Uterus (tissue), 4 donors: ENCODE results near the gene CAMP. TPM values are rescaled to one million over a fixed set of nuclear protein-coding genes. Genes with fewer than 3 reads are reported as not detected.

ENCODE experiments used
- DNase-seq, 2 donors: peaks; one replicate each; pipeline ENCODE4 v3.0.0-alpha.2; 2019 to 2020
- H3K27ac ChIP-seq, 2 donors: fragments of 200-600 bp; sonication (generic); 1 replicate in 1 of 2; 2 replicates in 1 of 2; pipeline ENCODE4 v1.5.1; 2016 to 2018
- H3K27me3 ChIP-seq, 2 donors: fragments of 200-600 bp; sonication (generic); one replicate each; pipeline ENCODE4 v1.5.1; 2018 to 2019; ENCODE audit warnings: control low read depth in 1 of 2
- H3K36me3 ChIP-seq, 2 donors: fragments of 200-600 bp; sonication (generic); one replicate each; pipeline ENCODE4 v1.5.1; 2019; ENCODE audit warnings: control low read depth in 1 of 2
- H3K4me1 ChIP-seq, 2 donors: fragments of 200-600 bp; sonication (generic); one replicate each; pipeline ENCODE4 v1.5.1; 2018 to 2019; ENCODE audit warnings: control low read depth in 1 of 2
- H3K4me3 ChIP-seq, 2 donors: fragments of 200-600 bp; sonication (generic); 1 replicate in 1 of 2; 2 replicates in 1 of 2; pipeline ENCODE4 v1.5.1; 2018 to 2019; ENCODE audit warnings: mild to moderate bottlenecking in 1 of 2
- H3K9me3 ChIP-seq, 2 donors: fragments of 200-600 bp; sonication (generic); one replicate each; pipeline ENCODE4 v1.5.1; 2019; ENCODE audit warnings: control low read depth in 1 of 2
- POLR2A ChIP-seq, 2 donors: fragments of 450-650 bp; IDR thresholded peaks; one replicate each; pipeline ENCODE4 v1.6.1; 2016; ENCODE audit warnings: antibody characterized with exemption in 2 of 2, mild to moderate bottlenecking in 1 of 2, moderate library complexity in 1 of 2
- intact Hi-C: fragments of 100-400 bp; cut with DNase I; formaldehyde crosslinking; loops from one replicate; pipeline ENCODE4 v1.15.1; 2023; ENCODE audit warnings: low total_unique reads
- total RNA-seq, 4 donors: library from RNA; depleted of rRNA in 3 of 4; stranded (reverse); fragments of >200 nt in 3 of 4; gene quantifications; one replicate each; pipeline versions ENCODE4 v1.1.0 to v1.2.4, GENCODE V29; 2014 to 2023
- TF ChIP-seq, protein P1 (sequence below), 4 experiments: fragments of 200-600 bp in 2 of 4; fragments of 450-650 bp in 2 of 4; sonication (generic) in 2 of 4; IDR thresholded peaks; one replicate each; pipeline ENCODE4 v1.5.1; 2016 to 2019; ENCODE audit warnings: antibody characterized with exemption in 4 of 4, mild to moderate bottlenecking in 2 of 4, moderate library complexity in 1 of 4
- donor health status: DM: yes; HTN: yes; CAD: no.

CAMP gene
- 1 to 10 TPM in 1 of 4 donors, not detected in 3; 3.1 TPM for total RNA-seq

GRCh38 chr3:48222616-48223513 is at the start of gene CAMP:
Gene CAMP, plus strand, starts transcription at chr3:48223495. Its CDS starts 17 bp downstream, at chr3:48223512.
- DNase-seq, result peak in 1 of 2 donors; percentile 25
- Histone ChIP-seq H3K36me3 (no peaks in the 10 kb centered on the region), H3K9me3 (no peaks in the 10 kb centered on the region), H3K27me3 (no peaks in the 10 kb centered on the region), H3K4me1 (no peaks in the 10 kb centered on the region), H3K4me3 (no peak within 1 kb of the TSS), H3K27ac (no peak within 1 kb of the TSS)
- no peak for TF ChIP-seq POLR2A (IDR thresholded peaks at IDR 0.05)
- TF ChIP-seq, protein P1, sequence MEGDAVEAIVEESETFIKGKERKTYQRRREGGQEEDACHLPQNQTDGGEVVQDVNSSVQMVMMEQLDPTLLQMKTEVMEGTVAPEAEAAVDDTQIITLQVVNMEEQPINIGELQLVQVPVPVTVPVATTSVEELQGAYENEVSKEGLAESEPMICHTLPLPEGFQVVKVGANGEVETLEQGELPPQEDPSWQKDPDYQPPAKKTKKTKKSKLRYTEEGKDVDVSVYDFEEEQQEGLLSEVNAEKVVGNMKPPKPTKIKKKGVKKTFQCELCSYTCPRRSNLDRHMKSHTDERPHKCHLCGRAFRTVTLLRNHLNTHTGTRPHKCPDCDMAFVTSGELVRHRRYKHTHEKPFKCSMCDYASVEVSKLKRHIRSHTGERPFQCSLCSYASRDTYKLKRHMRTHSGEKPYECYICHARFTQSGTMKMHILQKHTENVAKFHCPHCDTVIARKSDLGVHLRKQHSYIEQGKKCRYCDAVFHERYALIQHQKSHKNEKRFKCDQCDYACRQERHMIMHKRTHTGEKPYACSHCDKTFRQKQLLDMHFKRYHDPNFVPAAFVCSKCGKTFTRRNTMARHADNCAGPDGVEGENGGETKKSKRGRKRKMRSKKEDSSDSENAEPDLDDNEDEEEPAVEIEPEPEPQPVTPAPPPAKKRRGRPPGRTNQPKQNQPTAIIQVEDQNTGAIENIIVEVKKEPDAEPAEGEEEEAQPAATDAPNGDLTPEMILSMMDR (IDR thresholded peaks at IDR 0.05), result no peak
- intact Hi-C loops, result no loop called here

GRCh38 chr3:48178072-48178471 is 45.2 kb upstream of the CAMP start:
- Histone ChIP-seq H3K4me1 (no peaks in the 10 kb centered on the region), H3K36me3 (no peaks in the 10 kb centered on the region), H3K4me3 (no peak overlapping the region), H3K27me3 (no peaks in the 10 kb centered on the region), H3K9me3 (no peaks in the 10 kb centered on the region), H3K27ac (no peak overlapping the region)
- intact Hi-C loops, result no loop called here
- no peak for DNase-seq
- TF ChIP-seq, protein P1 (IDR thresholded peaks at IDR 0.05), result no peak
- no peak for TF ChIP-seq POLR2A (IDR thresholded peaks at IDR 0.05)

DNA sequence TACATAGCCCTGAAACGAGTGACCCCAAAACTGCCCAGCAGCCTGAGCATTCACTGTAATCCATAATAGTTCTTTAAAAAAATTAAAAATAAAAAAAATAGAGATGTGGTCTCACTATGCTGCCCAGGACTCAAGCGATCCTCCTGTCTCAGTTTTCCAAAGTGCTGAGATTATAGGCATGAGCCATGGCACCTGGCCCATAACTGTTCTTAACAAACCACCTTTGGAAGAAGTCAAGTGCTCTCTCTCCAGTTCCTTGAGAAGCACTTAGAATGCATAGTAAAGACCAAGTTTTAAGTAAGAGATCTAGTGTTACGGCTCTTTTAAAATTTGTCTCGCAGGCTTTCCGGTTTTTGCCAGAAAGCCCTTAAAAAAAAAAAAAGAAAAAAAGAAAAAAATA is 43.3 kb upstream of the CAMP start:
- Histone ChIP-seq H3K4me1 (no peaks in the 10 kb centered on the region), H3K4me3 (no peak overlapping the region), H3K9me3 (no peaks in the 10 kb centered on the region), H3K27me3 (no peaks in the 10 kb centered on the region), H3K36me3 (no peaks in the 10 kb centered on the region), H3K27ac (no peak overlapping the region)
- TF ChIP-seq, protein P1 (IDR thresholded peaks at IDR 0.05), result no peak
- TF ChIP-seq POLR2A (IDR thresholded peaks at IDR 0.05), result no peak
- intact Hi-C loops, result no loop called here
- no peak for DNase-seq

GRCh38 chr3:48180531-48181253 is 42.6 kb upstream of the CAMP start:
- TF ChIP-seq, protein P1 (IDR thresholded peaks at IDR 0.05), result no peak
- TF ChIP-seq POLR2A (IDR thresholded peaks at IDR 0.05), result no peak
- DNase-seq, result no peak
- H3K4me3 ChIP-seq, result no peak overlapping the region
- H3K4me1 ChIP-seq, result no peaks in the 10 kb centered on the region
- H3K27me3 ChIP-seq, result no peaks in the 10 kb centered on the region
- H3K36me3 ChIP-seq, result no peaks in the 10 kb centered on the region
- no peaks in the 10 kb centered on the region for H3K9me3 ChIP-seq
- intact Hi-C loops, result no loop called here
- H3K27ac ChIP-seq, result no peak overlapping the region

DNA sequence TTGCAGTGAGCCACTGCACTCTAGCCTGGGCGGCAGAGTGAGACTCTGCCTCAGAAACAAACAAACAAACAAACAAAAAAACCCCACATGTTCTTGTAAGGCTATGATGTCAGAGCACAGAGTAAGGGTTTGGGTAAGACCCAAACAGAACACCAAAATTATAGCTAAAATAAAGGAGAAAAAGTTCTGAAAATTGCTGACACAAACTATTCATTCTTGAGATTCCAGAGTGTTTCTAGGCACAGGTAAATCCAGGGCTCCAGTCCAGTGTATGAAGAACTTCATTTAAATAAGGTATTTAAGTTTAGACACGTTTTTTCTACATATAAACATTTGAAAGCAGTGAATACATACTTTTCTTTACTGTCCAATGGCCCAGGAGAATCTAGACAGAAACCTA is 39.0 kb upstream of the CAMP start:
- Histone ChIP-seq H3K4me1 (peaks cover 0 to 5% of the 10 kb centered on the region in 2 donors), H3K27ac (no peak overlapping the region), H3K4me3 (no peak overlapping the region), H3K36me3 (no peaks in the 10 kb centered on the region), H3K9me3 (no peaks in the 10 kb centered on the region), H3K27me3 (no peaks in the 10 kb centered on the region)
- TF ChIP-seq, protein P1 (IDR thresholded peaks at IDR 0.05), result no peak
- TF ChIP-seq POLR2A (IDR thresholded peaks at IDR 0.05), result no peak
- no peak for DNase-seq
- intact Hi-C loops, result no loop called here
